K562 (cell line): ENCODE data around the gene ERCC3.

Experiments used
- ATF3 ChIP-seq, 2 experiments: fragments of 450-650 bp in 1 of 2; sonication (generic) in 1 of 2; formaldehyde crosslinking in 1 of 2; IDR thresholded peaks in 1 of 2; conservative IDR thresholded peaks in 1 of 2; 2 replicates each; pipeline versions ENCODE4 v1.6.1 to v1.8.1; 2016 to 2023; ENCODE audit warnings: mild to moderate bottlenecking in 2 of 2, moderate library complexity in 2 of 2, inconsistent platforms in 1 of 2, missing genetic modification reagents in 1 of 2
- KLF10 ChIP-seq: fragments of 250-450 bp; sonication (Bioruptor Pico); IDR thresholded peaks from 2 replicates; pipeline ENCODE4 v1.6.1; 2021; ENCODE audit warnings: matching md5 sums
- RBBP5 ChIP-seq: fragments of 200-600 bp; sonication (generic); IDR thresholded peaks from 2 replicates; pipeline ENCODE4 v1.6.1; 2012; ENCODE audit warnings: borderline replicate concordance, mild to moderate bottlenecking, low read length, control low read depth, inconsistent platforms; ENCODE audit not compliant: insufficient read depth, poor library complexity, severe bottlenecking
- SIN3A ChIP-seq, 2 experiments: fragments of 150-350 bp in 1 of 2; IDR thresholded peaks; 2 replicates each; pipeline ENCODE4 v1.6.1; 2011 to 2016; ENCODE audit warnings: borderline replicate concordance in 2 of 2, low read depth in 2 of 2, low read length in 2 of 2, mild to moderate bottlenecking in 2 of 2, moderate library complexity in 2 of 2; ENCODE audit not compliant: control insufficient read depth in 1 of 2
- TBL1XR1 ChIP-seq, 2 experiments: IDR thresholded peaks; 2 replicates each; pipeline ENCODE4 v1.6.1; 2012; ENCODE audit warnings: improper control_type of control experiment in 2 of 2, low read length in 2 of 2, mild to moderate bottlenecking in 1 of 2
- TEAD4 ChIP-seq, 2 experiments: sonication (generic) in 1 of 2; formaldehyde crosslinking in 1 of 2; IDR thresholded peaks; 2 replicates each; pipeline versions ENCODE4 v1.6.1 to v1.8.0; 2012 to 2022; ENCODE audit warnings: borderline replicate concordance in 1 of 2, inconsistent platforms in 1 of 2, low read length in 1 of 2, mild to moderate bottlenecking in 1 of 2, missing genetic modification reagents in 1 of 2
- ZC3H11A ChIP-seq: IDR thresholded peaks from 2 replicates; pipeline ENCODE4 v1.6.1; 2012; ENCODE audit warnings: low read depth, low read length, improper control_type of control experiment
- ZC3H4 ChIP-seq: sonication (generic); formaldehyde crosslinking; IDR thresholded peaks from 2 replicates; pipeline ENCODE4 v1.9.0; 2021; ENCODE audit warnings: missing genetic modification reagents, borderline replicate concordance
- ZNF311 ChIP-seq: fragments of 250-450 bp; sonication (Bioruptor Pico); IDR thresholded peaks from 2 replicates; pipeline ENCODE4 v1.4.0; 2020; ENCODE audit warnings: mild to moderate bottlenecking, moderate library complexity
- ZNF644 ChIP-seq: fragments of 200-800 bp; sonication (Bioruptor generic); IDR thresholded peaks from 2 replicates; pipeline ENCODE4 v1.6.1; 2016; ENCODE audit warnings: low read depth, missing genetic modification characterization, missing compliant biosample characterization
- ZNF76 ChIP-seq: fragments of 250-450 bp; sonication (Bioruptor Pico); IDR thresholded peaks from 2 replicates; pipeline ENCODE4 v1.4.0; 2020; ENCODE audit warnings: mild to moderate bottlenecking, moderate library complexity, borderline replicate concordance

- TF ChIP-seq ZNF76 (CRISPR knock-in tag) (no peak), ZC3H11A (no peak), ZNF311 (CRISPR knock-in tag) (no peak), ATF3 (IDR thresholded peaks at IDR 0.05) (no peak), ATF3 (CRISPR knock-in tag; conservative IDR thresholded peaks at IDR 0.05) (no peak), SIN3A (IDR thresholded peaks at IDR 0.05; ENCODE audit: borderline replicate concordance in 2 of 2, control insufficient read depth in 1 of 2, low read depth in 2 of 2, low read length in 2 of 2) (no peak), TBL1XR1 (IDR thresholded peaks at IDR 0.05; ENCODE audit: low read length in 2 of 2) (no peak), ZNF644 (no peak), TEAD4 (IDR thresholded peaks at IDR 0.05; ENCODE audit: low read length) (no peak), TEAD4 (CRISPR knock-in tag; IDR thresholded peaks at IDR 0.05; ENCODE audit: borderline replicate concordance) (no peak), ZC3H4 (CRISPR knock-in tag) (no peak), RBBP5 (no peak), KLF10 (no peak)
These were observed 27.4 kb upstream of the ERCC3 start for GRCh38 chr2:127321303-127321702.
